K562 (cell line): ENCODE results near the gene SPTBN4.

Experiments used
- ESRRA ChIP-seq: fragments of 450-650 bp; IDR thresholded peaks from 2 replicates; pipeline ENCODE4 v1.6.1; 2014; ENCODE audit warnings: low read depth, mild to moderate bottlenecking, moderate library complexity, borderline replicate concordance
- HIVEP1 ChIP-seq: fragments of 250-450 bp; sonication (Bioruptor Pico); IDR thresholded peaks from 2 replicates; pipeline ENCODE4 v1.4.0; 2020; ENCODE audit warnings: mild to moderate bottlenecking
- POLR2A ChIP-seq: fragments of 450-650 bp; conservative IDR thresholded peaks from 2 replicates; pipeline ENCODE4 v1.6.1; 2016
- POLR2AphosphoS5 ChIP-seq: IDR thresholded peaks from 2 replicates; pipeline ENCODE4 v1.6.1; 2011; ENCODE audit warnings: mild to moderate bottlenecking, low read depth, low read length, moderate library complexity; ENCODE audit not compliant: control insufficient read depth, insufficient read depth

GRCh38 chr19:40539070-40539469, 72.3 kb downstream of the SPTBN4 start:
- TF ChIP-seq POLR2AphosphoS5 (no peak), HIVEP1 (CRISPR knock-in tag) (no peak), POLR2A (no peak), ESRRA (no peak)
